GM23338 (cell line): Measurements from ENCODE around the gene TBC1D21.

ENCODE experiments used
- CREB1 ChIP-seq: fragments of 250-450 bp; sonication (Bioruptor Pico); IDR thresholded peaks from 2 replicates; pipeline ENCODE4 v1.5.0; 2020; ENCODE audit warnings: low read depth, mild to moderate bottlenecking, moderate library complexity
- CTCF ChIP-seq, 2 experiments: fragments of 200-600 bp in 1 of 2; sonication (generic) in 1 of 2; conservative IDR thresholded peaks; 2 replicates each; pipeline versions ENCODE4 v1.5.1 to v1.6.1; 2016 to 2017; ENCODE audit warnings: antibody characterized with exemption in 2 of 2, low read depth in 2 of 2, mild to moderate bottlenecking in 2 of 2, moderate library complexity in 1 of 2
- EZH2 ChIP-seq: fragments of 200-600 bp; sonication (generic); IDR thresholded peaks from one replicate; pipeline ENCODE4 v1.8.0; 2017; ENCODE audit warnings: antibody characterized with exemption, mild to moderate bottlenecking, low read depth; ENCODE audit not compliant: unreplicated experiment
- JUNB ChIP-seq: IDR thresholded peaks from one replicate; pipeline ENCODE4 v1.6.1; 2016; ENCODE audit warnings: antibody characterized with exemption; ENCODE audit not compliant: unreplicated experiment
- TF ChIP-seq, protein P1 (sequence below): IDR thresholded peaks from one replicate; pipeline ENCODE4 v1.6.1; 2018; ENCODE audit warnings: antibody characterized with exemption; ENCODE audit not compliant: unreplicated experiment

- no peak for TF ChIP-seq EZH2
- no peak for TF ChIP-seq CTCF (conservative IDR thresholded peaks at IDR 0.05; ENCODE audit: low read depth in 2 of 2)
- TF ChIP-seq, protein P1, sequence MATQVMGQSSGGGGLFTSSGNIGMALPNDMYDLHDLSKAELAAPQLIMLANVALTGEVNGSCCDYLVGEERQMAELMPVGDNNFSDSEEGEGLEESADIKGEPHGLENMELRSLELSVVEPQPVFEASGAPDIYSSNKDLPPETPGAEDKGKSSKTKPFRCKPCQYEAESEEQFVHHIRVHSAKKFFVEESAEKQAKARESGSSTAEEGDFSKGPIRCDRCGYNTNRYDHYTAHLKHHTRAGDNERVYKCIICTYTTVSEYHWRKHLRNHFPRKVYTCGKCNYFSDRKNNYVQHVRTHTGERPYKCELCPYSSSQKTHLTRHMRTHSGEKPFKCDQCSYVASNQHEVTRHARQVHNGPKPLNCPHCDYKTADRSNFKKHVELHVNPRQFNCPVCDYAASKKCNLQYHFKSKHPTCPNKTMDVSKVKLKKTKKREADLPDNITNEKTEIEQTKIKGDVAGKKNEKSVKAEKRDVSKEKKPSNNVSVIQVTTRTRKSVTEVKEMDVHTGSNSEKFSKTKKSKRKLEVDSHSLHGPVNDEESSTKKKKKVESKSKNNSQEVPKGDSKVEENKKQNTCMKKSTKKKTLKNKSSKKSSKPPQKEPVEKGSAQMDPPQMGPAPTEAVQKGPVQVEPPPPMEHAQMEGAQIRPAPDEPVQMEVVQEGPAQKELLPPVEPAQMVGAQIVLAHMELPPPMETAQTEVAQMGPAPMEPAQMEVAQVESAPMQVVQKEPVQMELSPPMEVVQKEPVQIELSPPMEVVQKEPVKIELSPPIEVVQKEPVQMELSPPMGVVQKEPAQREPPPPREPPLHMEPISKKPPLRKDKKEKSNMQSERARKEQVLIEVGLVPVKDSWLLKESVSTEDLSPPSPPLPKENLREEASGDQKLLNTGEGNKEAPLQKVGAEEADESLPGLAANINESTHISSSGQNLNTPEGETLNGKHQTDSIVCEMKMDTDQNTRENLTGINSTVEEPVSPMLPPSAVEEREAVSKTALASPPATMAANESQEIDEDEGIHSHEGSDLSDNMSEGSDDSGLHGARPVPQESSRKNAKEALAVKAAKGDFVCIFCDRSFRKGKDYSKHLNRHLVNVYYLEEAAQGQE, result no peak
- no peak for TF ChIP-seq CREB1 (CRISPR knock-in tag)
- no peak for TF ChIP-seq JUNB
Measured at GRCh38 chr15:73841756-73842725, 31.3 kb upstream of the TBC1D21 start.
